Measurements from ENCODE around the gene BCL2L2.
"Not testable (repeated sequence)": the region's sequence is repeated elsewhere in the genome, so short reads cannot be mapped to it uniquely, and the experiment has no call there.

The BCL2L2 gene, protein sequence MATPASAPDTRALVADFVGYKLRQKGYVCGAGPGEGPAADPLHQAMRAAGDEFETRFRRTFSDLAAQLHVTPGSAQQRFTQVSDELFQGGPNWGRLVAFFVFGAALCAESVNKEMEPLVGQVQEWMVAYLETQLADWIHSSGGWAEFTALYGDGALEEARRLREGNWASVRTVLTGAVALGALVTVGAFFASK

DNA sequence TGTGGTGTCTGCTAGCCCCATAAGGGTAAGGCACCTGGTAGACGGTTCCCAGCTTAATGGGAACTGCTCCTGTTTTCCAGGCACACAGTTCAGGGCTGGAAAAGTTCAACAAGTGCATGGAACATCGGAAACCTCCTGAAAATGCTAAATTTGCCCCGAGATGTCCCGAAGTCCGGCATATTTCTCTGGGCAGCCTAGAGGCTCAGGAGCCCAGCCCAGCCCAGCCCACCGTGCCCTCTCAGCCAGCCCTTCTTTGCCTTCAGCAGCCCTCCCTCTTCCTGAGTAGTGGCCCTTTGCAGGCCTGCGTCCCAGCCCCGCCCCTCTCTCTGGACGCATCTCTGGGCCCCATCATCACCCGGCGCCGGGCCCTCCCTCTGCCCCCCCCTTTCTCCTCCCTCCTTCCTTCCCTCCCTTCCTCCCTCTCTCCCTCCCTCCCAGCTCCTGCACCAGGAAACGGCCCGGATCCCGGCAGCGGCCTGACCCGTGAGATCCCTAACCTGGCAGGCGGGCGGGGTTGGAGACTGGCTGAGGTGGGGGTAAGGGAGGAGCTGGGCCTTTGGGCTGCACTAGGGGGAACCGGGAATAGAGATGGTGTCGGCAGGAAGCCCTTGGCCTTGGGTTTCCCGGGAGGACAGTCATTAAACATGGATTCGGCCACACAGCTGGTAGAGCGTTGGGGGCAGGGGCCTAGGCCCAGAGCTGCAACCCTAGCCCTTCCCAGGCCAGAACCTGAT, at the start of gene BCL2L2:
Gene BCL2L2, plus strand, starts transcription at position 422 of the 734 bp plus-strand sequence. CDS start 935 bp downstream, outside the sequence.
- no peak for DNase-seq

GRCh38 chr14:23258256-23258655, 48.4 kb upstream of the BCL2L2 start:
- no peak for DNase-seq

DNA sequence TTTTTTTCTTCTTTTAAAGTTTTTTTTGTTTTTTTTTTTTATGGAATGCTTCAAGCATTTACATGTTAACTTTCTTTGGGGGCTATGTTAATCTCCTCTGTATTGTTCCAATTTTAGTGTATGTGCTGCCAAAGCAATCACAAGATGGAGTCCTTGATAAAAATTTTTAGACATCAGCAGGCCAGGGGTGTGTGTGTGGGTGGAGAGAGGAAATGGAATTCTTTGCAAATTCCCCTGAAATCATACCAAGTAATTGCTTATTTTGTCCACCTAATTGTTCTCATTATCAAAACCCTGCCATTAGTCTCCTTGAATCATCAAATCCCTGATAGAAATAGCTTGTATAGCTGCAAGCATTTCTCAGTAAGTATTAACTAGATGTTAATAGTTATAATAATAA, 47.2 kb upstream of the BCL2L2 start:
- DNase-seq: no peak

GRCh38 chr14:23260849-23261248, 45.8 kb upstream of the BCL2L2 start:
- not testable (repeated sequence) for DNase-seq

GRCh38 chr14:23269193-23269592, 37.4 kb upstream of the BCL2L2 start:
- DNase-seq: no peak

DNA sequence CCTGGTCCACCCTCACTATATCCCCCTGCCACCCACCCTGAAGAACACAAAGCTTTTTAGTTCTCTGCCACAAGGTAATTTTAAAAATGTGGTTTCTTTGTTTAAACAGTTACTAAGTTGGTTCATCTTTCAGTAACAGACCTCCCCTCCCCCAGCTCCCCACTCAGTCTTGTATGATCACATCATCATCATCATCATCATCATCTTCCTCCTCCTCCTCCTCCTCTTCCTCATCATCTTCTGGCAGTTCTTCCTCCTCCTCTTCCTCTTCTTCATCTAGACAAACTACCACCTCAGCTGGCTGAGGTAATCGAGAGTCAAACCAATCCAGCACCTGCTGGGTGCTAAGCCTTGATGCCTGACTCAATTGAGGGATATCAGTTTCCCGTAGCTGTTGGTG, 31.2 kb upstream of the BCL2L2 start:
- DNase-seq: no peak

DNA sequence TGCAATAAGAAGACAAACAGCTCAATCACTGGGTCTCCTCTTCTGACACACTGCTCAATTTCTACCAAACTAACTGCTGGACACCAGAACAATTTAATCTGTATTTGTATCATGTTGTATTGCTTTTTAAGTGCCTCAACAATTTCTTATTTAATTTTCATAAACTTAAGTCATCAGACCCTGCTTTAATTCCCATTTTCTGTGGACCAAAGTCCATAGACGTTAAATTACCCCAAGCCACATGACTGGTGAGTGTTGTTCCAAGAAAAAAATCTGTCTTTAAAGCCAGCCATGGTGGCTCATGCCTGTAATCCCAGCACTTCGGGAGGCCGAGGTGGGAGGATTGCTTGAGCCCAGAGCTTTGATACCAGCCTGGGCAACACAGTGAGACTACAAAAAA, 29.4 kb upstream of the BCL2L2 start:
- DNase-seq: no peak

DNA sequence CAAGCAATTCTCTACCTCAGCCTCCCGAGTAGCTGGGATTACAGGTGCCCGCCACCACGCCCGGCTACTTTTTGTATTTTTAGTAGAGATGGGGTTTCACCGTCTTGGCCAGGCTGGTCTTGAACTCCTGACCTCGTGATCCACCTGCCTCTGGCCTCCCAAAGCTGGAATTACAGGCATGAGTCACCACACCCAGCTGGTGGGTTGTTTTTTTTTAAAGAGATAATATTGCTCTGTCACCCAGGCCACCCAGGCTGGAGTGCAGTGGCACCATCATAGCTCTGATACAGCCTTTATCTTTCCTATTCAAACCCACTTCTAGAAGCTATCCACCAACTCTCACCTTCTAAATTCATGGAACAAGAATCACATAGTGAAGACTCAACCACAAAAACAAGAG, 28.7 kb upstream of the BCL2L2 start:
- DNase-seq: not testable (repeated sequence)

GRCh38 chr14:23281247-23281646, 25.4 kb upstream of the BCL2L2 start:
- DNase-seq: no peak

DNA sequence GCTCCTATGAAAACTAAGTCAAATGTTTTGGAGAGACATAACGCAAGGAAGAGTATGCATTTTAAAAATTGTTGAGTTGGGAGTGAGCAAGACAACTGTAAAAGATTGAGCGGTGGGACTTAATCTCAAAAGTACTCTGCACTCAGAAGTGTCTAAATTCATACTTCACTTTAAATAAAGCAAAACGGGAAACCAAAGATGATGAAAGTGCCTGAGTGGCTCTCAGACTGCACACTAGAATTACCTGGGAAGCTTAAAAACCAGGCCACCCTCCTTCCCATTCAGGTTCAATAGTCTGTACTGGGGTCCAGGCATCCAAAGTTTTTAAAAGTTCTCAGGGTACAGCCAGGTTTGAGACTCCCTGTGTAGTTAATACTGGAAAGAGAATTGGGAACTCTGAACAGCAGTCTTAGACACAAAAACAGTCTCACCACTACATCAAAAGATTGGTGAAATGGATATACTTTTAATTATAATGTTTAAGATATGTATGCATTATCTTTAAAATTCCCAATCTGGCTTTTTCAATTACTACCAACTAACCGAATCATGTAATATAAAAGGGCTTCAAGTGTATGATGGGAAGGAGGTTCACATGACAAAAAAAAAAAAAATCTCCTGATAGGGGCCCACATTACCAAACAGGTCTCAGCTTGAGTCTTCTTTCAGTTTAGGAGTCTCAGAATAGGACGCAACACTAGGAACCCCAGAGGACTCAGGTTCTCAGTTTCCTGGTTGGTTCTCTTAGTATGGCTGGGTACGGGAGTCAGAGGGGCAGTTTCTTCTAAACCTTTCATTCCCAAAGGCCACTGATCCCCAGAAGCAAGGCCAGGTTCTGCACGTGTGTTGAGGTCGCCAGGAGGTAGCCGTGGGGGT, 21.7 kb upstream of the BCL2L2 start:
- no peak for DNase-seq

GRCh38 chr14:23285530-23286019, 21.1 kb upstream of the BCL2L2 start:
- DNase-seq: no peak

GRCh38 chr14:23286020-23286901, 20.4 kb upstream of the BCL2L2 start, which contains the start of gene HOMEZ:
Gene HOMEZ, minus strand, starts transcription at chr14:23286132. Its CDS starts 180 bp downstream, at chr14:23285952.
- DNase-seq: peak; percentile 96 to 97

DNA sequence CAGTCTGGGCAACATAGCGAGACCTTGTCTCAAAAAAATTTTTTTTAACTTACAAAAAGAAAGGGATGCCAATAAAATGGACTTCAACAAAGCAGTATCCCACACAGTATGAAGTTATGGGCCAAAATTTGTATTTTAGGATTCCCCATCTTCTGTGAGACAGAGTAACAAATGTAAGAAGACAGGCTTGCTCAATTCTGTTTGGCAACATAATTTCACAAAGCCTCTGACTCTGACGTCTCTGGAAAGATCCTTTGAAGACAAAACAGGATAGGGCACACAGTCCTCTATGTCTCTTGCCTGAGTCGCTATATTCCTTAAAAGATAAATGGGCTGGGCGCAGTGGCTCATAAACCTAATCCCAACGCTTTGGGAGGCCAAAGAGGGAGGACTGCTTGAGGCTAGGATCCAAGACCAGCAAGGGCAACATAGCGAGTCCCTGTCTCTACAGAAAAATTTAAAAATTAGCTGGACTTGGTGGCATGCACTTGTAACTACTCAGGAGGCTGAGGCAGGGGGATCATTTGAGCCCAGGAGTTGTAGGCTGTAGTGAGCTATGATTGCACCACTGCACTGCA, 19.6 kb upstream of the BCL2L2 start:
- no peak for DNase-seq

DNA sequence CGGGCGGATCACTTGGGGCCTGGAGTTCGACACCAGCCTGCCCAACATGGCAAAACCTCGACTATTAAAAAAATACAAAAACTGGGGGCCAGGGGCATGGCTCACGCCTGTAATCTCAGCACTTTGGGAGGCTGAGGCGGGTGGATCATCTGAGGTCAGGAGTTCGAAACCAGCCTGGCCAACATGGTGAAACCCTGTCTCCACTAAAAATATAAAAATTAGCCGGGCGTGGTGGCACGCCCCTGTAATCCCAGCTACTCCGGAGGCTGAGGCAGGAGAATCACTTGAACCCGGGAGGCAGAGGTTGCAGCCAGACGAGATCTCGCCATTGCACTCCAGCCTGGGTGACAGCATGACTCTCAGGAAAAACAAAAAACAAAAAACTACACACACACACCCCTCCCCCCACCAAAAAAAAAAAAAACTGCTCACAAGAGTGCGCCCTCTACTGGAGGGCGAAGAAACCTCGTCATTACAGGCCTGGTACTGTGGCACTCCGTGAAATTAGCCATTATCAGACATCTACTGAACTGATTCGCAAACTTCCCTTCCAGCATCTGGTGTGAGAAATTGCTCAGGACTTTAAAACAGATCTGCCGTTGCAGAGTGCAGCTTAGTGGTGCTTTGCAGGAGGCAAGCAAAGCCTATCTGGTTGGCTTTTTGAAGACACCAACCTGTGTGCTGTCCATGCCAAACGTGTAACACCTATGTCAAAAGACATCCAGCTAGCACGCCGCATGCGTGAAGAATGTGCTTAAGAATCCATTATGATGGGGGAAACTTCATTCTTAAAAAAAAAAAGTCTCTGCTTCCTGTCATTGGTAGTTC, 11.7 kb upstream of the BCL2L2 start:
- DNase-seq: peak; percentile 46 to 47

- no peak for DNase-seq
Observed at GRCh38 chr14:23296012-23296777, 10.4 kb upstream of the BCL2L2 start.

- no peak for DNase-seq
Observed at GRCh38 chr14:23297096-23297495, 9.5 kb upstream of the BCL2L2 start.

DNA sequence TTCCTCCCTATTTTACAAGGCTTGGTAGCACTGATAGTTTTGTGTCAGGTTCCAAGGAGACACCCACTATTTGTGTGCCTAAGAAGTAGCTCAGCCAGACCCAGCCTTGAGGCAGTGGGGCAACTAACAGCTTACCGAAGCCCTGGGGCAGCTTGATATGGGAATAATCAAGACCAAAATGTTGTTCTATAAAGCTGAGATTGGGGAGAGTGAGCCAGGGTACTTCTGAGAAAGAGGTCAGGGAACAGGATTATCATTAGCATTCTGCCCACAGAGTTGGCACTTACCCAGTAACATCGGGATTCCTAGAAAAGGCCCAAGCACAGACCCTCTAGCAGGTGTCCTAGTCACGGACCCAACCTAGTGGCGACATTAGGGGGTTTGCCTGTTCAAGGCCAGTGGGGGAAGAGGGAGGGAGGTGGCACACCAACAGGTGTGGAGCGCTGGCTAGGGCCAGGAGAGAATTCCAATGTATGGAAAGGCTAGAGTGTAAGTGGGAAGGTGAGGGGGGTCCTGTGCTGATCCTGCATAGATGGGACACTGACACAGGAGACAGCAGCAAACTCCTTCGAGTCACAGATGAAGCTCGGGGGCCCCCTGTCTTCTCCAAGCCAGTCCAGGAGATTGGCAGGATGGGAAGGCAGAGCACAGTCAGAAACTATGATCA, 8.9 kb upstream of the BCL2L2 start:
- no peak for DNase-seq

GRCh38 chr14:23299211-23299957, 7.2 kb upstream of the BCL2L2 start:
- no peak for DNase-seq

Data from stimulated activated CD4-positive, alpha-beta T cell treated with anti-CD3 and anti-CD28 coated beads, Interleukin-2, amount 100 ng/mL, for 48 hours (primary cell).